IPS DF 19.7 (cell line): ENCODE results near the gene CCL22.

Experiments used
- DNase-seq: peaks from one replicate; pipeline ENCODE4 v3.0.0-alpha.2; 2013; ENCODE audit warnings: low read depth, low spot score

CCL22 gene

GRCh38 chr16:57376313-57376818 is 17.8 kb downstream of the CCL22 start:
- DNase-seq, result no peak

GRCh38 chr16:57377080-57377841 is 18.7 kb downstream of the CCL22 start:
- DNase-seq, result no peak

GRCh38 chr16:57379579-57379978 is 21.0 kb downstream of the CCL22 start:
- no peak for DNase-seq

GRCh38 chr16:57380671-57381462 is 22.3 kb downstream of the CCL22 start:
- no peak for DNase-seq

- no peak for DNase-seq
Observed at GRCh38 chr16:57381791-57382534, 23.4 kb downstream of the CCL22 start.

- DNase-seq, result no peak
Observed at GRCh38 chr16:57382535-57383275, 24.1 kb downstream of the CCL22 start.

- no peak for DNase-seq
Observed at GRCh38 chr16:57383276-57384247, 25.0 kb downstream of the CCL22 start.

GRCh38 chr16:57384248-57385070 is 25.9 kb downstream of the CCL22 start:
- DNase-seq, result no peak

GRCh38 chr16:57385083-57385482 is 26.5 kb downstream of the CCL22 start:
- DNase-seq, result no peak

- DNase-seq, result no peak
Observed at GRCh38 chr16:57386381-57386951, 27.9 kb downstream of the CCL22 start.

- DNase-seq, result no peak
Observed at GRCh38 chr16:57387598-57388354, 29.2 kb downstream of the CCL22 start.

GRCh38 chr16:57388359-57389086 is 29.9 kb downstream of the CCL22 start:
- DNase-seq, result no peak

GRCh38 chr16:57389087-57389468 is 30.5 kb downstream of the CCL22 start:
- no peak for DNase-seq

GRCh38 chr16:57390636-57391295 is 32.2 kb downstream of the CCL22 start:
- DNase-seq, result no peak

GRCh38 chr16:57391300-57391699 is 32.7 kb downstream of the CCL22 start:
- DNase-seq, result no peak

- no peak for DNase-seq
Observed at GRCh38 chr16:57391708-57392107, 33.1 kb downstream of the CCL22 start.

GRCh38 chr16:57392694-57393093 is 34.1 kb downstream of the CCL22 start:
- DNase-seq, result no peak
